HL-60/S4 (cell line): ENCODE data around the gene TCHP.

Experiments used
- in situ Hi-C: fragments of 300-500 bp; cut with MboI; formaldehyde crosslinking; loops from 2 replicates; pipeline ENCODE4 v1.14.3; 2022; ENCODE audit warnings: low sequenced_read_pairs

TCHP gene

GRCh38 chr12:109932878-109933503 is 32.9 kb downstream of the TCHP start:
- in situ Hi-C loops = no loop called here

- in situ Hi-C loops = no loop called here
Observed at GRCh38 chr12:109934026-109934425, 34.0 kb downstream of the TCHP start.

- in situ Hi-C loops = no loop called here
Observed at GRCh38 chr12:109937371-109937770, 37.3 kb downstream of the TCHP start.

GRCh38 chr12:109938947-109939346 is 38.9 kb downstream of the TCHP start:
- in situ Hi-C loops = no loop called here

GRCh38 chr12:109939504-109939903 is 39.4 kb downstream of the TCHP start:
- in situ Hi-C loops = no loop called here

GRCh38 chr12:109940339-109940923 is 40.4 kb downstream of the TCHP start:
- in situ Hi-C loops = no loop called here

- in situ Hi-C loops = no loop called here
Observed at GRCh38 chr12:109943811-109944210, 43.7 kb downstream of the TCHP start.

GRCh38 chr12:109944561-109945359 is 44.7 kb downstream of the TCHP start:
- in situ Hi-C loops = no loop called here

- in situ Hi-C loops = no loop called here
Observed at GRCh38 chr12:109946505-109946904, 46.4 kb downstream of the TCHP start.

GRCh38 chr12:109946913-109947312 is 46.8 kb downstream of the TCHP start:
- in situ Hi-C loops = no loop called here

GRCh38 chr12:109947521-109947920 is 47.4 kb downstream of the TCHP start:
- in situ Hi-C loops = no loop called here

- in situ Hi-C loops = no loop called here
Observed at GRCh38 chr12:109948368-109948767, 48.3 kb downstream of the TCHP start.

- in situ Hi-C loops = no loop called here
Observed at GRCh38 chr12:109949089-109949488, 49.0 kb downstream of the TCHP start.

GRCh38 chr12:109950625-109951024 is 50.6 kb downstream of the TCHP start:
- in situ Hi-C loops = no loop called here

GRCh38 chr12:109951136-109951535 is 51.1 kb downstream of the TCHP start:
- in situ Hi-C loops = no loop called here

GRCh38 chr12:109951751-109952150 is 51.7 kb downstream of the TCHP start:
- in situ Hi-C loops = no loop called here

GRCh38 chr12:109952160-109952858 is 52.2 kb downstream of the TCHP start:
- in situ Hi-C loops = no loop called here

- in situ Hi-C loops = no loop called here
Observed at GRCh38 chr12:109952873-109953272, 52.8 kb downstream of the TCHP start.

- in situ Hi-C loops = no loop called here
Observed at GRCh38 chr12:109953656-109954055, 53.6 kb downstream of the TCHP start.

GRCh38 chr12:109958374-109958773 is 58.3 kb downstream of the TCHP start:
- in situ Hi-C loops = no loop called here

- in situ Hi-C loops = no loop called here
Observed at GRCh38 chr12:109959411-109960093, 59.5 kb downstream of the TCHP start.
